HFF-Myc (cell line): ENCODE data around the gene TPI1.

ENCODE experiments used
- DNase-seq: peaks from one replicate; pipeline ENCODE4 v3.0.0-alpha.2; 2011; ENCODE audit warnings: low read depth; ENCODE audit errors: extremely low read depth
- H3K4me3 ChIP-seq: replicated peaks from 2 replicates; pipeline ENCODE4 v1.5.1; 2011; ENCODE audit warnings: low read depth, mild to moderate bottlenecking, control low read depth, low read length
- TF ChIP-seq, protein P1 (sequence below): IDR thresholded peaks from 2 replicates; pipeline ENCODE4 v1.5.1; 2012; ENCODE audit warnings: mild to moderate bottlenecking, low read depth, low read length, control low read depth; ENCODE audit errors: missing control alignments

Gene TPI1

DNA sequence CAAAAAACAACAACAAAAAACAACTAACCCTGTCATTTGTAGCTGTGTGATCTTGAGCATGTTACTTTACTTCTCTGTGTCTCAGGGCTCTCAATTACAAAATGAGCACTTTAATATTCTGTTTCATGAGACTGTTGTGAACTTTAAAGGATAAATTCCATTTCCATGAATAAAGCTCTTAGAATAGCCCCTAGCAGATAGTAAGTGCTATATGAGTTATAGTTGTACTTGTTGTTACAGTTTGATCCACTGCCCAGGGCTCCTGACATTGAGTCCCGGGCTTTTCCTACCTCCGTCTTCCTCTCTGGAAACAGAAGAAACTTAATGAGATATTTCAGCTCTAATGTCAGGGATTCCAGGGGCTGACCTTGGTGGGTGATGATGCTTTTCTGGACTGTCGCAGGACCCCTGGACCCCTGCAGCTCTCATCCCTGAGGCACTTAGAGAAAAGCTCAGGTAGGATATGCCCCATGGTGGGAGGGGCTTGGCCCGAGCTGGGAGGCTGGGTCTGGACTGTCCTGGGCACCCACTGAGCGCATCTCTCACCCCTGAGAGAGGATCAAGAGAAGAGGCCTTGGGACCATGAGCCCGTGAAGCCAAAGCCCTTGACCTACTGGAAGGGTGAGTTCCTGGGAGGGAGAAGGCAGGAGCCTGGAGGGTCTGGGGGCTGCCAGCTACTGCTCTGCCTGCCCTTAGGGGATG lies 34.0 kb upstream of the TPI1 start:
- H3K4me3 ChIP-seq: no peak overlapping the region
- TF ChIP-seq, protein P1, sequence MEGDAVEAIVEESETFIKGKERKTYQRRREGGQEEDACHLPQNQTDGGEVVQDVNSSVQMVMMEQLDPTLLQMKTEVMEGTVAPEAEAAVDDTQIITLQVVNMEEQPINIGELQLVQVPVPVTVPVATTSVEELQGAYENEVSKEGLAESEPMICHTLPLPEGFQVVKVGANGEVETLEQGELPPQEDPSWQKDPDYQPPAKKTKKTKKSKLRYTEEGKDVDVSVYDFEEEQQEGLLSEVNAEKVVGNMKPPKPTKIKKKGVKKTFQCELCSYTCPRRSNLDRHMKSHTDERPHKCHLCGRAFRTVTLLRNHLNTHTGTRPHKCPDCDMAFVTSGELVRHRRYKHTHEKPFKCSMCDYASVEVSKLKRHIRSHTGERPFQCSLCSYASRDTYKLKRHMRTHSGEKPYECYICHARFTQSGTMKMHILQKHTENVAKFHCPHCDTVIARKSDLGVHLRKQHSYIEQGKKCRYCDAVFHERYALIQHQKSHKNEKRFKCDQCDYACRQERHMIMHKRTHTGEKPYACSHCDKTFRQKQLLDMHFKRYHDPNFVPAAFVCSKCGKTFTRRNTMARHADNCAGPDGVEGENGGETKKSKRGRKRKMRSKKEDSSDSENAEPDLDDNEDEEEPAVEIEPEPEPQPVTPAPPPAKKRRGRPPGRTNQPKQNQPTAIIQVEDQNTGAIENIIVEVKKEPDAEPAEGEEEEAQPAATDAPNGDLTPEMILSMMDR: no peak
- no peak for DNase-seq

DNA sequence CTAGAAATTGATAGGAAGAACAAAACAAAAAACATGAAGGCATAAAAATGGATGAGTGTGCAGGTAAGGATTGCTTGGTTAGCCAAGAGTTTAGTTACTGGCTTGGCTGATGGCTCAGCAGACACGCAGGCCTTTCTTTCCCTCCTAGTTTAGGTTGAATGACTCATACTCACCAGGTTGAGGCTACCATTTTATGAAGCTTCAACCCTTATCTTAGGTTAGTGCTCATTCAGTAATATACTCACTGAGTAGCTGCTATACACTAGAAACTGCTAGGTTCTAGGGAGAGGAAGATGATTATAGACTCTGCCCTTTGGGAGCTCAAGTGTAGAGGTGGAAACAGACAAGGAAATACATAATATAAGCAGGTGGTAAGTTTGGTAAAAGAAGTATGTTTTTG lies 33.1 kb upstream of the TPI1 start:
- DNase-seq: no peak
- H3K4me3 ChIP-seq: no peak overlapping the region
- TF ChIP-seq, protein P1: no peak

DNA sequence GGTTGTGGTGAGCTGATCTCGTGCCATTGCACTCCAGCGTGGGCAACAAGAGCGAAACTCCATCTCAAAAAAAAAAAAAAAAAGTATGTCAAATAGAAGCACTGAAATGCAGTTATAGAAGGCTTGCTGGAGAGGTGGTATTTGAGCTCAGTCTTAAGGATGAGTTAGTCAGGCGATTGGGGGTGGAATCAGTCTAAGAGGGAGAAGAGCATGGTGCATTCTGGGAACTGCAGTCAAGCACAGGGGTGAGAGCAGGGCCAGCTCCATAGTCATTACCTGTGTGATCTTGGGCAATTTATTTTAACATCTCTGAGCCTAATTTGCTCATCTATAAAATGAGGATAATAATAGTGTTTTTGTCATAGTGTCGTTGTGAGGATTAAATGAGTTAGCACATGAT lies 32.5 kb upstream of the TPI1 start:
- DNase-seq: no peak
- TF ChIP-seq, protein P1: no peak

DNA sequence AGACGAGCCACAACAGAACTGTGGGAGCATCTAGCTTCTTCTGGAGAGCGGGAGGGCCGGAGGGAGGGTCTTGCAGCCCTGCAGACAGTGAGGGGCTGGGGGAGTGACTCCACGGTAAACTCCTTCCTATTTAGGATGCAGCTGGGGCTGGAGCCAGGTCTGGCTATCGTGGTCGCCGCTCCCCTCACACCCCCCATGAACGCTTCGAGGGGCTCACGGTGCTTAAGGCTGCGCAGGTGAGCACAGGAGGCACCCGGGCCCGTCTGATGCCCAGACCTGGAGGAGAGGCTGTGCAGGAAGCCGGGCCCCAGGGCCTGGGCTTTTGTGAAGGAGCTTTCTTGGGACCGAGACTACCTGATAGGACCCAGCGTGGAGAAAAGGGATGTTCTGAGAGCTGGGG lies 30.5 kb upstream of the TPI1 start:
- DNase-seq: no peak
- no peak overlapping the region for H3K4me3 ChIP-seq
- TF ChIP-seq, protein P1: no peak

More for the DNA sequence above, 32.5 kb upstream of the TPI1 start:
- no peak overlapping the region for H3K4me3 ChIP-seq

DNA sequence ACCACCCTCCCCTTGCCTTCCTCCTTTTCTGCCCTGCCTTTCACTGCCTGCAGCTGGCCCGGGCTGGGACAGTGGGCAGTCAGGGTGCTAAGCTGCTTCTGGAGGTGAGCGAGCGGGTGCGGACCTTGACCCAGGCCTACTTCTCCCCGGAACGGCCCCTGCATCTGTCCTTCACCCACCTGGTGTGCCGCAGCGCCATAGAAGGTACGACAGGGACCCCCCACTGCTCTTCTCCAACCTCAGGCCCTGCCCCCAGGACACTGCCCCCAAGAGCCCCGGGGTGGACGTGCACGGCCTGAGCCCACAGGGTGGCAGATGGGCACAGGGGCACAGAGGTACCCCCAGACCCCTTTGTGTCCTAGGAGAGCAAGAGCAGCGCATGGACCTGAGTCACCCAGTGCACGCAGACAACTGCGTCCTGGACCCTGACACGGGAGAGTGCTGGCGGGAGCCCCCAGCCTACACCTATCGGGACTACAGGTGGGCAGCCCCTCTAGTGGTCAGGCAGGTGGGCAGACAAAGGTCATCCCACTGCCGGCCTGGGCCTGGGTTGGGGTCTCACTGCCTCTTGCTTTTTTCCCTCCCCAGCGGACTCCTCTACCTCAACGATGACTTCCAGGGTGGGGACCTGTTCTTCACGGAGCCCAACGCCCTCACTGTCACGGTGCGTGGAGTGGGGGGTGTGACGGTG lies 29.8 kb upstream of the TPI1 start:
- DNase-seq: no peak
- no peak overlapping the region for H3K4me3 ChIP-seq
- TF ChIP-seq, protein P1: no peak

DNA sequence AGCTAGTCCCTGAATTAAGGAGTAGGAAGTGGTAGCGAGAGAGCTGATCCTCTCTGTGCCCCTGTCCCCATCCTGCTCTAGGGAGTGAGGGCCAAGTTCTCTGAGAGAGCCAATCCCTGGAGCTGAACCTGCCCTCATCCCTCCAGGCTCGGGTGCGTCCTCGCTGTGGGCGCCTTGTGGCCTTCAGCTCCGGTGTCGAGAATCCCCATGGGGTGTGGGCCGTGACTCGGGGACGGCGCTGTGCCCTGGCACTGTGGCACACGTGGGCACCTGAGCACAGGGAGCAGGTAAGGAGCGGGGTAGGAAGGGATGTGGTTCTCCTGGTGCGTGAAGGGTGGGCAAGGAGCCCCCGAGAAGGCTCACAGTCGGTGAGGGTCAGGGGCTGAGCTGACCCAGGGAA lies 28.5 kb upstream of the TPI1 start:
- no peak overlapping the region for H3K4me3 ChIP-seq
- TF ChIP-seq, protein P1: no peak
- DNase-seq: no peak
